Measurements from ENCODE around the gene LIG4. TPM values are rescaled to one million over a fixed set of nuclear protein-coding genes. Genes with fewer than 3 reads are reported as not detected.

LIG4 gene
- total RNA-seq, 1 donor from 2014 or later: 7.7 TPM

GRCh38 chr13:108195861-108196260 lies 19.5 kb downstream of the LIG4 start:
- no peak for ATAC-seq
- intact Hi-C loops (cut with micrococcal nuclease): no loop called here
- no peak for DNase-seq

GRCh38 chr13:108195146-108195545 lies 20.2 kb downstream of the LIG4 start:
- DNase-seq (no peak), ATAC-seq (peak; percentile 31)
- intact Hi-C loops (cut with micrococcal nuclease): no loop called here

DNA sequence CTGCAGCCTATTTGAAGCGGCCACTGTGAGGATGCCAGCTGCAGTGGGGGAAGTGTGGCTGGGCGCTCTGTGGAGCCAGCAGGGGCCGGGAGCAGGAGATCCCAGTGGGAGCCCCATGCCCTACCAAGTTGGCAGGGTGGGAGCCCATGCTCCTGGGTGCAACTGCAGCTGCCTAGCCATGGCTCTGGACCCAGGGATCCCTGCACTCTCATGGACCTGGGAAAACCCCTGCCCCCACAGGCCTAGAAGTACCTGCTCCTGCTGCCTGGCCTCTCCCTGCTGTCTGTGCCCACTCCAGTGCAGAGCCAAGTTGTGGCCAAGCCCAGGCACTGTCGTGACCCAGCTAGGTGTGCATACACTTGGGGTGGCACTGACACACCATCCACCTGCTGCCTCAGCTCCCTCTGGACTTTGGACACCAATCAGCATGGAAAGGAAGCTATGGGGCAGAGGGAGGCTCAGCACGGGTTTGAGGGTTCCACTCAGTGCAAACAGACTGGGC lies 20.9 kb downstream of the LIG4 start:
- DNase-seq (no peak), ATAC-seq (no peak)
- intact Hi-C loops (cut with micrococcal nuclease): no loop called here

DNA sequence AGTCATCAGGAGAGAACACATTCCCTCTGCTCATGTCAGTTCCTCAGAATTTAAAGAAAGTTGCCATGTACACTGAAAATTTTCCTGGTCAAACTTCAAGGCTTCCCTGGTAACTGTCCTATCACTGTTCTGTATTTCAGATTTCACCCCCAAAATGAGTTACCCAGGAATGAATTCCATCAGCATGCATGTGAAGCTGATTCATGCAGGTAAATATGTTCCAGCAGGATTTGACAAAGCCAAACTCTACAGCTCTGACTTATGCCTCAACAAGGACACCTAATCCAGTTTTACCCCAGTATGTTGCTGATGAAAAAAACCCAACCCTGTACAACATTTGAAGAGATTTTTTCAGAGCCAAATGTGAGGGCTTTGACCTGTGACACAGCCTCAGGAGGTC lies 21.5 kb downstream of the LIG4 start:
- intact Hi-C loops (cut with micrococcal nuclease): no loop called here
- no peak for DNase-seq
- no peak for ATAC-seq

DNA sequence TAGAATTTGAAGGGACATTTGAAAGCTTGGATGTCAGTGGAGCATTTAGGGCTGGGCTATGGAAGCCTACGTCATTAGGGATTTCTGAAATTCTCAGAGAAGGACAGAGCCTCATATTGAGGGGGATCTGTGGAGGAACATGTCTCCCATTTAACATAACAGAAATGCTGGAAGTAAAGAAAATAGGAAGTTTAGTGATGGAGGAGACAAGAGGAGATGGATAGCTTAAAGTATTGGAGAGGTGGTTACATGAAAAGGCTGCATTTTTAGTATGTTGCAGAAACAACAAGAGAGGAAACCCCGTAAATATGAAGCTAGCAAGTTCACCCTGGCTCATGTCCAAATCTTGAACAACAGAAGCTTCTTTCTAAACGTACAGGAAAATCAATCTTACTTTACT lies 24.4 kb downstream of the LIG4 start:
- DNase-seq (no peak), ATAC-seq (no peak)
- intact Hi-C loops (cut with micrococcal nuclease): no loop called here

GRCh38 chr13:108188260-108188659 lies 27.1 kb downstream of the LIG4 start:
- ATAC-seq: no peak
- no peak for DNase-seq
- intact Hi-C loops (cut with micrococcal nuclease): no loop called here

DNA sequence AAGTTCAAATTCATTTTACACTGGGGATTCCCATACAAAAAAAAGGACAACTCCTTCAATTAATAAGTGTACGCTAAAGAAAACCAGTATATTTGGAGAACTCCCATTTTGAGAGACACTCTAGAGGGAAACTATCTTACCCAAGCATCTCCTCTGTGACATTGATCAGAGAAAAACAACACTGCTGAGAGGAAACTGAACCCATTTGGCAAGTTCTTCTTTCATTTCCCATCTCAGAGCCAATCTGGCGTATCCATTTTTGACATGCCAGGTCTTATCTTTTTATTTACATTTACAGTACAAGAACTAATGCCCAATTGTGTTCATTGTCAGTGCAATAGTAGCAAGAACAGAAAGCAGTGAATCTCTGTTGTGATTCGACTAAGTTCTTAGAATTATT lies 30.1 kb downstream of the LIG4 start:
- no peak for ATAC-seq
- DNase-seq: no peak
- intact Hi-C loops (cut with micrococcal nuclease): no loop called here

DNA sequence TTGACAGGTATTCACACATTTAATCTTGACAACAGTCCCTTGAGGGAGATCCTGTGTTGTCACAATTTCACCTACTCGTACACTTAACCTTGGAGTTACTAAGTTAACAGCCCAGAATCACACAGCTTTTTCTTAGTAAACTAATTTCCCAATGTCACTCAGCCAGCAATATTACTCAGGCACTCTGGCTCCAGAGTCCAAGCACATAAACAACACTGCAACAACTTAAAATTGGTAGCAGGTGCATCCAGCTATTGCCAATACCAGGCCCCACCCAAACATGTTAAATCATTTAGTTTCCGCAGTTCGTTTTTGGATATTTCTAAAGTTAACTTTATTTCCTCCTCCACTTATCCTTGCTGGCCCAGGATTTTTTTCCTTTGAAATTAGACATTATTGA lies 32.7 kb downstream of the LIG4 start:
- ATAC-seq (no peak), DNase-seq (no peak)
- intact Hi-C loops (cut with micrococcal nuclease): no loop called here

GRCh38 chr13:108178078-108178477 lies 37.3 kb downstream of the LIG4 start:
- ATAC-seq: no peak
- intact Hi-C loops (cut with micrococcal nuclease): no loop called here
- DNase-seq: no peak

DNA sequence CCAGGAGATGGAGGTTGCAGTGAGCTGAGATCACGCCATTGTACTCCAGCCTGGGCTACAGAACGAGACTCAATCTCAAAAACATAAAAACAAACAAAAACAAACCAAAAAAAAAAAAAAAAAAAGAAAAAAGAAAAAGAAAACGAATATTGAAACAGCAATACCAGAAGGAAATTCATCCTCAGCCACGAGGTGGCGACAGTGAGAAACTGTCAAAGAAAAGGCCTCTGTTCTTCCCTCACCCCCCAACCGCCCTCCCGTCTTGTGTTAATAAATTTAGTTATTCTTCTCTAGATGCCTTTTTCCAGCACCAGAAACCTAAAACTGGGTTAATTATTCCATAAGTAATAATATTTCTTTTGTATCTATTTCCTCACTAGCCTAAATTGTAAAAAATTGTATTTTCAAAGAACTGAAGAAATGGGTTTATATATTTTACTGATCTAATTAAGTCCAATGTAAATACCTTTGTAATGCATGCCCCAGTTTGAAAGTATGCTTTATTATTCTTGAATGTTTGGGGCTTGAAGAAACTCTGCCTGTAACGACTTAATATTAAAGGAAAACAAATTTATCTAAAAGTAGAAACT lies 38.6 kb downstream of the LIG4 start:
- DNase-seq (no peak), ATAC-seq (no peak)
- intact Hi-C loops (cut with micrococcal nuclease): no loop called here

DNA sequence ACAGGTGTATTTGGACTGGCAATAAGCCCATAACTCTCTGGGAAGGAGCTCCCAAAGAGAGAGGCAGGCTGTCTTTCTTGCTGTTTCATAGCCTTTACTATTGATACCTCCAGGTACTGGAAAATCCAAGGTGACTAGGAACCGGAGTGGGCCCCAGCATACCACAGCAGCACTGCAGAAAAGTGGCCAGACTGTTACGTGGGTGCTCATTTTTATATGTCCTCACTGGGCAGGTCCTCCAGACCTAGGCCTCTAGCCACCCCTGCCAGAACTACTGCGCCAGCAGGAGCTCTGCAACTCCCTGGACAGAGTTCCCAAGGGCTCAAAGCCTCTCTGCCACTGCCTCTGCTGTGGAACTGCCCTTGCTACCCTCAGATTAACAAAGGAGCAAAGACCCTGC lies 46.4 kb downstream of the LIG4 start:
- intact Hi-C loops (cut with micrococcal nuclease): no loop called here
- ATAC-seq (no peak), DNase-seq (no peak)

DNA sequence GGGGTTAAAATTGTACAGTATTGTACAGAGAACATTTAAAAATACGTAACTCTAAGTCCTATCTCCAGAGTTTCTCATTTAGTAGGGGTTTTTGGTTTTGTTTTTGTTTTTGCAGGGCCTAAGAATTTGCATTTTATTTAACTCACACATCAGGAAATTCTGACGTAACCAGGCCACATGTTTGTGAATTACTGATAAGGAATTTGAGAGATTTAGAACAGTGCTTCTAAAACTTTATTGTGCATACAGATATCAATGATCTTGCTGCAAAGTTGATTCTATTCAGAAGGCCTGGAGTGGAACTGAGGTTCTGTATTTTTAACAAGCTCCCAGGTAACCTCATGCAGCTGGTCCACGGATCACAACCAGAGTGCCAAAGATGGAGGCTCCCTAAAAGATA lies 49.3 kb downstream of the LIG4 start:
- DNase-seq (no peak), ATAC-seq (no peak)
- intact Hi-C loops (cut with micrococcal nuclease): no loop called here

DNA sequence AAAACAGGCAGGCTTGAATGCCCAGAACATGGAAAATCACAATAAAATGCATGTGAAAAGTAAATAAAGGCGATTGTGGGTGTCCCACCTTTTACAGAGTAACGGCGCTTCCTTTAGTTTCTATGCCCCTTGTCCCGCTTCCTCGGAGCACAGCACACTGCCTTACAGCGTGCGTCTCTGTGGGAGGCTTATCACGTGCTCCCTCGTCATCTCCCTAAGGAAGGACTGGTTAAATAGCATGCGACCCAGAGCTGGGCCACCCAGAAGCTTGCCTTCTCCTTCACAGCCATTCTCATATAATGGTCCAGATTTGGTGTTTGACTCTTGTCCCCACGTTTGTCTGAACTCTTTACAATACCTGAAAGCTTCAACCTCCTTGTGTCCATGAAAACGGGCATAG lies 56.6 kb downstream of the LIG4 start:
- ATAC-seq (no peak), DNase-seq (no peak)
- intact Hi-C loops (cut with micrococcal nuclease): loop anchor here (5.0 kb wide), 1 partner anchor 946 kb away; no protein-coding TSS in a partner anchor

Other genes with a start within 250 kb of the LIG4 start
- 5.4 TPM for gene ABHD13, start 2.9 kb upstream of the LIG4 start, total RNA-seq
- 1.8 TPM for gene TNFSF13B, start 54.2 kb upstream of the LIG4 start, total RNA-seq